Renal cortical epithelial cell (primary cell): ENCODE measurements around the gene REX1BD. TPM values are rescaled to one million over a fixed set of nuclear protein-coding genes. Genes with fewer than 3 reads are reported as not detected.

Source experiments
- total RNA-seq: library from RNA; depleted of rRNA; stranded (reverse); fragments of >200 nt; gene quantifications from 2 replicates; pipeline ENCODE4 v1.2.3, GENCODE V29; 2014

The REX1BD gene
- total RNA-seq, 1 donor from 2014 or later, result 30.2 TPM

Other genes starting within 250 kb of the REX1BD start
- 24.0 and 33.2 TPM in 2 replicates for gene PGPEP1, start 248.2 kb upstream of the REX1BD start, total RNA-seq
- 108 and 190 TPM in 2 replicates for gene GDF15, start 202.6 kb upstream of the REX1BD start, total RNA-seq
- gene LRRC25, start 191.2 kb upstream of the REX1BD start, total RNA-seq, result not detected in 2 replicates
- 40.5 and 49.3 TPM in 2 replicates for gene SSBP4, start 169.4 kb upstream of the REX1BD start, total RNA-seq
- gene ISYNA1, start 150.7 kb upstream of the REX1BD start, total RNA-seq, result 37.5 and 69.9 TPM in 2 replicates
- 7.5 and 13.3 TPM in 2 replicates for gene ELL, start 66.7 kb upstream of the REX1BD start, total RNA-seq
- 215 and 278 TPM in 2 replicates for gene FKBP8, start 45.2 kb upstream of the REX1BD start, total RNA-seq
- gene KXD1, start 30.9 kb upstream of the REX1BD start, total RNA-seq, result 47.6 and 76.4 TPM in 2 replicates
- 485 and 589 TPM in 2 replicates for gene UBA52, start 16.9 kb upstream of the REX1BD start, total RNA-seq
- 0.30 TPM in 1 of 2 replicates, not detected in the other for gene CRLF1, start 18.0 kb downstream of the REX1BD start, total RNA-seq
- 0.40 TPM in 1 of 2 replicates, not detected in the other for gene TMEM59L, start 24.1 kb downstream of the REX1BD start, total RNA-seq
- 2.3 and 13.9 TPM in 2 replicates for gene KLHL26, start 48.2 kb downstream of the REX1BD start, total RNA-seq
- gene CRTC1, start 94.9 kb downstream of the REX1BD start, total RNA-seq, result 0.17 and 3.2 TPM in 2 replicates
- 0.15 TPM in 1 of 2 replicates, not detected in the other for gene COMP, start 202.5 kb downstream of the REX1BD start, total RNA-seq
- gene UPF1, start 243.2 kb downstream of the REX1BD start, total RNA-seq, result 42.2 and 106 TPM in 2 replicates